Testis (tissue), 5 donors: ENCODE data around the gene NUTM2D. TPM values are rescaled to one million over a fixed set of nuclear protein-coding genes. Genes with fewer than 3 reads are reported as not detected.
A peak's percentile ranks its signal among the peaks of the same experiment; 100 is the strongest.
"Not testable (repeated sequence)": the region's sequence is repeated elsewhere in the genome, so short reads cannot be mapped to it uniquely, and the experiment has no call there.

Experiments
- DNase-seq: peaks from one replicate; pipeline ENCODE4 v3.0.0-alpha.2; 2019
- H3K27ac ChIP-seq, 2 donors: fragments of 200-600 bp; sonication (generic); one replicate each; pipeline ENCODE4 v1.5.1; 2019
- H3K27me3 ChIP-seq: fragments of 200-600 bp; sonication (generic); one replicate; pipeline ENCODE4 v1.5.1; 2019
- H3K36me3 ChIP-seq: fragments of 200-600 bp; sonication (generic); one replicate; pipeline ENCODE4 v1.5.1; 2017; ENCODE audit warnings: low read depth; ENCODE audit errors: missing control alignments
- H3K4me1 ChIP-seq: fragments of 200-600 bp; sonication (generic); one replicate; pipeline ENCODE4 v1.5.1; 2019
- H3K4me3 ChIP-seq, 2 donors: fragments of 200-600 bp; sonication (generic); one replicate each; pipeline ENCODE4 v1.5.1; 2017 to 2019
- H3K9me3 ChIP-seq: fragments of 200-600 bp; sonication (generic); one replicate; pipeline ENCODE4 v1.5.1; 2017
- WGBS, 2 donors: methylation state at CpG; one replicate each; pipeline ENCODE4 v1.1.5; 2018; 5-methylcytosine and 5-hydroxymethylcytosine counted together
- intact Hi-C: fragments of 100-400 bp; cut with DNase I; formaldehyde crosslinking; loops from one replicate; pipeline ENCODE4 v1.15.1; 2023; ENCODE audit warnings: low total_unique reads
- long read RNA-seq, 2 donors: transcript quantifications; one replicate each; lab custom pipeline, GENCODE V29; 2026
- polyA plus RNA-seq: library from polyadenylated mRNA; stranded (reverse); fragments of 350-450 nt; fragmentation: Illumina TruSeq; extraction: RNeasy Lipid Tissue Mini Kit (QIAGEN cat#74804); gene quantifications from one replicate; pipeline ENCODE4 v1.2.3, GENCODE V29; 2014; ENCODE audit warnings: low read depth, low replicate concordance; ENCODE audit not compliant: insufficient read depth
- total RNA-seq, 2 donors: library from RNA; depleted of rRNA; stranded (reverse); fragments of >200 nt; gene quantifications; one replicate each; pipeline ENCODE4 v1.2.3, GENCODE V29; 2016

NUTM2D gene
- total RNA-seq (10 to 100 TPM; 10.3 to 12.6 TPM), polyA plus RNA-seq (8.1 TPM)
- long read RNA-seq, donor 1 = 0 reads
- long read RNA-seq, donor 2 = 0 reads

GRCh38 chr10:87357444-87357843, at the start of gene NUTM2D:
TSS of gene NUTM2D (plus strand) at chr10:87357744. CDS start at chr10:87358266, 522 bp downstream.
- H3K9me3 ChIP-seq, intact Hi-C loops, H3K27ac ChIP-seq, DNase-seq, H3K4me3 ChIP-seq, H3K4me1 ChIP-seq, H3K36me3 ChIP-seq, H3K27me3 ChIP-seq: not testable (repeated sequence)
- no CpG with 5 or more reads among the region's 3 CpGs for WGBS, 2 donors

GRCh38 chr10:87308702-87309101, 48.8 kb upstream of the NUTM2D start:
- WGBS, 2 donors = 40 to 55% methylated on average over 1 of the region's 1 CpG
- H3K9me3 ChIP-seq, H3K36me3 ChIP-seq, H3K27ac ChIP-seq, H3K4me3 ChIP-seq, H3K27me3 ChIP-seq, H3K4me1 ChIP-seq, DNase-seq, intact Hi-C loops: not testable (repeated sequence)

- H3K4me1 ChIP-seq, H3K9me3 ChIP-seq, intact Hi-C loops, DNase-seq, H3K27me3 ChIP-seq, H3K36me3 ChIP-seq, H3K27ac ChIP-seq, H3K4me3 ChIP-seq: not testable (repeated sequence)
These were observed 47.9 kb upstream of the NUTM2D start for GRCh38 chr10:87309657-87310056.

GRCh38 chr10:87311521-87311920, 46.0 kb upstream of the NUTM2D start:
- H3K4me3 ChIP-seq, H3K9me3 ChIP-seq, H3K27ac ChIP-seq, H3K4me1 ChIP-seq, intact Hi-C loops, DNase-seq, H3K27me3 ChIP-seq, H3K36me3 ChIP-seq: not testable (repeated sequence)
- WGBS, 2 donors = 88% methylated on average over 1 of the region's 1 CpG; no CpG with 5 or more reads in 1 of the 2 donors

- H3K4me1 ChIP-seq, intact Hi-C loops, H3K36me3 ChIP-seq, H3K9me3 ChIP-seq, H3K4me3 ChIP-seq, DNase-seq, H3K27me3 ChIP-seq, H3K27ac ChIP-seq: not testable (repeated sequence)
- WGBS, 2 donors = 62 to 63% methylated on average over 3 of the region's 3 CpGs
These were observed 43.7 kb upstream of the NUTM2D start for GRCh38 chr10:87313649-87314359.

- intact Hi-C loops, H3K27me3 ChIP-seq, H3K9me3 ChIP-seq, H3K36me3 ChIP-seq, H3K4me3 ChIP-seq, H3K4me1 ChIP-seq, DNase-seq, H3K27ac ChIP-seq: not testable (repeated sequence)
- WGBS, 2 donors = 59 to 75% methylated on average over 2 of the region's 4 CpGs
These were observed 43.1 kb upstream of the NUTM2D start for GRCh38 chr10:87314360-87314973.

- H3K27ac ChIP-seq, H3K4me3 ChIP-seq, H3K9me3 ChIP-seq, H3K4me1 ChIP-seq, H3K27me3 ChIP-seq, DNase-seq, intact Hi-C loops, H3K36me3 ChIP-seq: not testable (repeated sequence)
- 65 to 83% methylated on average over 1 of the region's 1 CpG for WGBS, 2 donors
These were observed 36.0 kb upstream of the NUTM2D start for GRCh38 chr10:87321505-87321904.

- H3K4me3 ChIP-seq, H3K27me3 ChIP-seq, H3K36me3 ChIP-seq, H3K4me1 ChIP-seq, H3K27ac ChIP-seq, intact Hi-C loops, DNase-seq, H3K9me3 ChIP-seq: not testable (repeated sequence)
- WGBS, 2 donors = 91 to 98% methylated on average over 5 of the region's 5 CpGs
These were observed 33.0 kb upstream of the NUTM2D start for GRCh38 chr10:87324559-87324958.

GRCh38 chr10:87327958-87328357, 29.6 kb upstream of the NUTM2D start:
- H3K27ac ChIP-seq, H3K4me1 ChIP-seq, H3K4me3 ChIP-seq, H3K9me3 ChIP-seq, H3K27me3 ChIP-seq, intact Hi-C loops, H3K36me3 ChIP-seq, DNase-seq: not testable (repeated sequence)
- WGBS, 2 donors = 95 to 97% methylated on average over 1 of the region's 1 CpG

- H3K4me1 ChIP-seq, DNase-seq, H3K4me3 ChIP-seq, H3K27ac ChIP-seq, intact Hi-C loops, H3K9me3 ChIP-seq, H3K27me3 ChIP-seq, H3K36me3 ChIP-seq: not testable (repeated sequence)
- 74 to 89% methylated on average over 2 of the region's 2 CpGs for WGBS, 2 donors
These were observed 28.4 kb upstream of the NUTM2D start for GRCh38 chr10:87329131-87329530.

- DNase-seq, H3K27ac ChIP-seq, intact Hi-C loops, H3K4me1 ChIP-seq, H3K36me3 ChIP-seq, H3K27me3 ChIP-seq, H3K9me3 ChIP-seq, H3K4me3 ChIP-seq: not testable (repeated sequence)
- 67 to 92% methylated on average over 1 of the region's 1 CpG for WGBS, 2 donors
These were observed 24.9 kb upstream of the NUTM2D start for GRCh38 chr10:87332687-87333086.

- H3K27me3 ChIP-seq, H3K27ac ChIP-seq, H3K9me3 ChIP-seq, H3K4me1 ChIP-seq, H3K36me3 ChIP-seq, H3K4me3 ChIP-seq, intact Hi-C loops: not testable (repeated sequence)
- 40 to 41% methylated on average over 3 of the region's 3 CpGs for WGBS, 2 donors
- DNase-seq = peak; percentile 16
These were observed 17.1 kb upstream of the NUTM2D start for GRCh38 chr10:87340411-87340810.
